Fibroblast of upper back skin (primary cell): ENCODE data around the gene FETUB.
"Not testable (repeated sequence)": the region's sequence is repeated elsewhere in the genome, so short reads cannot be mapped to it uniquely, and the experiment has no call there.

ENCODE experiments used
- DNase-seq: peaks from one replicate; pipeline ENCODE4 v3.0.0-alpha.2; 2013

FETUB gene

DNA sequence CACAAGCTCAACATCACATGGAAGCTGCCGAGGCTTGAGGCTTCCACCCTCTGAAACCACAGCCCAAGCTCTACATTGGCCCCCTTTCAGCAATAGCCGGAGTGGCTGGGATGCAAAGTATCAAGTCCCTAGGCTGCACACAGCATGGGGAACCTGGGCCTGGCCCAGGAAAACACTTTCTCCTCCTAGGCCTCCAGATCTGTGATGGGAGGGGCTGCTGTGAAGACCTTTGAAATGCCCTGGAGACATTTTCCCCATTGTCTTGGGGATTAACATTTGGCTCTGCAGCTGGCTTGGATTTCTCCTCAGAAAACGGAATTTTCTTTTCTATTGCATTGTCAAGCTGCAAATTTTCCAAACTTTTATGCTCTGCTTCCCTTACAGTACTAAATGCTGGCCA is 43.8 kb downstream of the FETUB start:
- no peak for DNase-seq

DNA sequence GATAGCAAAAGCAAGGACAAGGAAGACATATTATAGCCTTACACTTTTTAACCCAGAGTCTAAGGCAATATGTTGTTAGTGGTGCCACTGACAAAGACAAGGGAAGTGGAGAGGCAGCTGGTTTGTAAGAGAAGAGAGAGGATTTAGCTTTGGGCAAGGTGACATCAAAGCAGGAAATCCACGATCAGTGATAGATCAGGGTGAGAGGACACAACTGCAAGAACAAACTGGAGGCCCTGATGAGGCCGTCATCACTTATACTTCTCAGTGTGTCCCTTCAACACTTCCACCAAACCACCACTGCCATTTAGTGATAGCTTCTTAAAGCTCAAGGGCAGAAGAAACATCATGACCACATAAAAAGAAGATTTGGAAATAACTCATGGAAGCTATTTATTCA is 46.3 kb downstream of the FETUB start:
- not testable (repeated sequence) for DNase-seq

DNA sequence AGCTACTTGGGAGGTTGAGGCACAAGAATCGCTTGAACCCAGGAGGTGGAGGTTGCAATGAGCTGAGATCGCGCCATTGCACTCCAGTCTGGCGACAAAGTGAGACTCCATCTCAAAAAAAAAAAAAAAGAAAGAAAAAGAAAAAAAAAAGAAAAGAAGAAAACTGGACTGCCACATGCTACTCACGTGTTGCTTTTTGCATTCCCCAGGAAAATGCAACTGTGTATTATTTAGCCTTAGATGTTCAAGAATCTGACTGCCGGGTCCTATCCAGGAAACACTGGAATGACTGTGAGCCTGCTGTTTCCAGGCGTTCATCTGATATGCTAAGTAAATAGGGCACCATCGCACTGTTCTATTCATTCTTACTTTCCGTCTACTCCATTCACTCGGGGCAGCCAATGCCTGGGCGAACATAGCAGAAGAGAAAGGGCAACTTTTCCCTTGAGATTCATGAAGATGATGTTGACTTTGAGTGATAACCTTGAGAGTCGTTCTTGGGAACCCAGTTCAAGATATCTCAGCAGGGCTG is 47.0 kb downstream of the FETUB start:
- DNase-seq: no peak

DNA sequence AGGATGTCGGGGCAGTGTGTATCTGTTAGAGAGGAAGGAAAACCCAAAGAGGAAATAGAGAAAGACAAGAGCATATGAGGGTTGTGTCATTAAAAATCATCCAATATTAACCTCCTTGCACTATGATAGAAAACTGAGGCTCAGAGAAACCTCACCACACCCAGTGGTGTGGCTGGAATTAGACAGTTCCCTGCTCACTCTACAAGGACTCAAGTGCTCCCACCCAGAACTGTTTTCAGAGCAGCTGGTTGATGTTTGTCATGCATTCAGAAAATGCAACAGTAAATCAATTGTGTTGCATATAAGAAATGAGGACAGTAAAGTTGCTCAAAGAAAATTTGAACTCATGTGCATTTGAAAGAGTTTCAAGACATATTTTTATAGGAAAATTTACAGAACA is 50.1 kb downstream of the FETUB start:
- not testable (repeated sequence) for DNase-seq

DNA sequence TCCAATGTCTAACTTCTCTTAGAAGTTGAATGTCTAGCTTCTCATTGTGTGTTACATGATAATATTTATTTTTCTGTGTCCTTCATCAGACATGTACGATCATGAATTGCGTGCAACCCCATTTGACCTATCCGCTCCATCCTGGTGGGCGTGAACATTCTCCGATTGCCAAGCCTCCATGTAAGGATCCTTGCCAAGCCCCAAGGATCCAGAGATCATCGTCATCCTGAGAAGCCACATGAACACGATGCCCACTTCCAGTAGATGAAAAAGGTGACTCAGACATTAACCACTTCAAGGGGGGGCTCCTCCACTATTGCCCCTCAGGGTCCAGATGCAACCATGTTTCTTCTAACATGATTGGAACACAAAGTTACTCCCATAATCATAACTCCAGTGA is 51.5 kb downstream of the FETUB start:
- DNase-seq: no peak

DNA sequence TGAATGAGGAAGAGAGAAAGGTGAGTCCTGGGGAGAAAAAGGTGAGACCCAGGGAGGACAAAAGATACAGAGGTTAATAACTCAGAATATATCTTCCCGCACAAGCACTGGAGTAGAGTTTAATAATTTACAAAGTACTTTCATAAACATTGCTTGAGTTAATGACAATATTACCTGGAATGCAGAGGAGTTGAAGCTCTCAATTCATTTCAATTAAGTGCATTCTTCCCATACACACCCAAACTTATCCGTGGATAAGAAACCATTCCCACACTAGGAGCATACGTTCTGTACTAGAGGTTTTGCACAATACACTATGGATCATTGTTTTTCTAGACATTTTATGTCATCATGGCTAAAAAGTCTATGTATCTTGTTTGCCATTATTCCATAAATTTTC is 53.6 kb downstream of the FETUB start:
- DNase-seq: no peak

DNA sequence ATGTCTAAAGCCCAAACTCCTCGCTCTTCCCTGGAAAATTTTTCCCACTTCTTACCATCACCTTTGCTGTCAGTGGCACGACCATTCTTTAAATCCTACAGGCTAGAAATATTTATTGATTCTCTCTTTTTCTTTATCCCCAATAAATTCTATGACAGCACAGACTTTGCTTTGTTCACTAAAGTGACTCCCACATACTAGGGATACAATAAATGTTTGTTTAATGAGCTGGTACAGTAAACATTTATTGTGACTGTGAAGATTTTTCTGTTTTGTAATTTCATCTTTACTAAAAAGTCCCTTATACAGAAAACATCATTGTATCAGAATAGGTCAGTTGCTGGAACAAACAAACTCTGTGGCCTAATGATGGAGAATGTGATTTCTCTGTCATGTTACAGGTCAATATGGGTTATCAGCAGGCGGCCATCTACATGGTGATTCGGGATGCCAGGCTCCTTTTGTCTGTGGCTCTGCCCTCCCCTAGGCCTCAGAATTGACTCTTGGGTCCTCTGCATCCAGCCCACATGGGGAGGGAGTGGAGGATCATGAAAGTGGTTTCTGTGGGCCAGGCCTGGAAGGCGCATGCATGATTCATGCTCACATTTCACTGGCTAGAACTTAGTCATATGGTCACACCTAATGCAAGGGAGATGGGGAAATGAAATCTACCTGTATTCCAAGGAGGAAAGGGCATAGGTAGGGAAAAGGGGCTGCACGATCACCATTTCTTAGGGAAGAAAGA is 54.3 kb downstream of the FETUB start:
- no peak for DNase-seq

DNA sequence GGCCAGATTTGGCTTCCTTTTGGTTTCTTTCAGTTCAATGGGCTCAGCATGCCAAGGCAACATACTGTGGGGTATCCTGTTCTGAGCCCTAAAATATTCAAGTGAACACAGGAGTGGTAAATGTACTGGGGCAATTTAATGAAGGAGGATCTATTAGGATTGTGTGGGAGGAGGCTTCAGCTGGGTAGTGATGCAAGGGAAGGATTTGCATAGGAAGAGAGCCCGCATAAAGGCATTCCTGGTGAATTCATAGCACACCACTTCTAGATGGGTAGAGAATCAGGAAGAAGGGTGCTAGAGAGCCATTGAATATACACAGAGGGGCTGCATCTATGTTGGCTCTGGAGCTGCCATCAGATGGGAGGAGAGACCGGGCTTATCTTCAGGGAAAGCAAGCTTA is 56.3 kb downstream of the FETUB start:
- DNase-seq: no peak

DNA sequence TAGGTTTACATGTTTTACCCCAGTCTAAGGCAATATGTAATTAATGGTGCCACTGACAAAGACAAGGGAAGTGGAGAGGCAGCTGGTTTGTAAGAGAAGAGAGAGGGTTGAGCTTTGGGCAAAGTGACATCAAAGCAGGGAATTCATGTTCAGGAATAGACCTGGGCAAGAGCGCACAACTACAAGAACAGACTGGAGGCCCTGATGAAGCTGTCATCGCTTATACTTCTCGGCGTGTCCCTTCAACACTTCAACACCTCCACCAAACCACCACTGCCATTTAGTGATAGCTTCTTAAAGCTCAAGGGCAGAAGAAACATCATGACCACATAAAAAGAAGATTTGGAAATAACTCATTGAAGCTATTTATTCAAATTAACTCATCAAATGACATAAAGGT is 57.3 kb downstream of the FETUB start:
- DNase-seq: no peak

DNA sequence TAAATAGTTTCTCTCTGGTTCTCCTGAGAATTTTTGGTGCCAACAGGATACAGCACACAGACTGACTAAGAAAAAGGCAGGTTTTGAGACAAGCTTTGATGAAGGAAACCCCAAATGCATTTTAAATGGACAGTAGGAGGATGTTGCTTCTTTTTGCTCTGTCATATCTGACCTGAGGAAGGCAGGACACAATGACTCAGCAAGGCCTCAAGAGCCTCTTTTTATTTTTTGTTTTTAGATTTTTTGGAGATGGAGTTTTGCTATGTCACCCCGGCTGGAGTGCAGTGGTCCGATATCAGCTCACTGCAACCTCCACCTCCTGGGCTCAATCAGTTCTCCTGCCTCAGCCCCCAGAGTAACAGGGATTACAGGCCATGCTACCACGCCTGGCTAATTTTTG is 60.1 kb downstream of the FETUB start:
- DNase-seq: no peak

DNA sequence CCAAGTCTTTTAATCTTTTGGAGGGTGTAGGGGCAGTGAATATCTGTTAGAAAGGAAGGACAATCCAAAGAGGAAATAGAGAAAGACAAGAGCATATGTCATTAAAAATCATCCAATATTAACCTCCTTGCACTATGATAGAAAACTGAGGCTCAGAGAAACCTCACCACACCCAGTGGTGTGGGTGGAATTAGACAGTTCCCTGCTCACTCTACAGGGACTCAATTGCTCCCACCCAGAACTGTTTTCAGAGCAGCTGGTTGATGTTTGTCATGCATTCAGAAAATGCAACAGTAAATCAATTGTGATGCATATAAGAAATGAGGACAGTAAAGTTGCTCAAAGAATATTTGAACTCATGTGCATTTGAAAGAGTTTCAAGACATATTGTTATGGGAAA is 62.3 kb downstream of the FETUB start:
- DNase-seq: not testable (repeated sequence)
